ENCODE data around the gene LRPAP1. TPM values are rescaled to one million over a fixed set of nuclear protein-coding genes. Genes with fewer than 3 reads are reported as not detected.

LRPAP1 gene
- total and polyA plus RNA-seq, 10 of the 15 experiments (the other 5 are each of a cell fraction or from before 2014, with no cell fraction given): 1.0 to 100 (median 51.1) TPM

DNA sequence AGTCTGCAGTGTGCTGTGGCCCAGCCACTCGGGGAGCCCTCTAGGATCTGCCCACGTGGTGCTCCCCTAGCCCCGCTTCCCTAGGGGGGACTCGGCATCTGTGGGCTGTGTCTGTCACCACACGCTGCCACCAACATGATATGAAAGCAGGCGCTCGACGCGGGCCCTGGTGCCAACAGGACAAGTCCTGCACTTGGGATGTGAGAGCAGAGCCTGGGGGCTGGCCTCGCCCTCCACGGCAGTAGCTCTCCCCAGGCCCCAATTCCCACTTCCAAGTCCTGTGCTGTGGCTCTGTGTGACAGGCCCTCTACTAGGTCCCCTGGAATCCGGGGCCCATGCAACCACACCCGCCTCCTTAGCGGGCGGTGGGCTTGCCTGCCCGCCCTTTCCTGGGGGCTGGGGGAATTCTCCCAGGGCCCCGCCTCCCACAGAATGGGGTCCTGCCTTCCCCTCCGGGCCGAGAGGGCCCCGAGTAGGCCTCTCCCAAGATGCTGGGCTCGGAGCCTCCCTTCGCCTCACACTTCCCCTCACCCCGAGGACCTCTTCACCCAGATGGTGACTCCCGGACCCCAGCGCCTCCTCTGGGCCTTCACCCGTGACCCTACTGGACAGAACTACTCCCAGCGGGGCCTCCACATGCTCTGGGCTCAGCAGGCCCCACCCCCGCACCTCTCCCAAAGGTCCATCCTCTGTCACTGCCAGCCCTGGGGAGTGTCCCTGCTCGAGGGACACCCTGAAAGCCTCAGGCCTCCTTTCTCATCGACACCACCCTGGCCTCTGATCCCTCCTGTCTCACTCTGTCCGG is 11.2 kb downstream of the LRPAP1 start:
- in situ Hi-C loops (cut with MboI): no loop called here
- SMC1A ChIA-PET (ENCODE audit: uncharacterized antibody, unreplicated experiment): no interaction called here

More for the DNA sequence above, 11.2 kb downstream of the LRPAP1 start:
- H3K4me1 ChIP-seq (ENCODE audit: control insufficient read depth, insufficient read depth, low read length): no peaks in the 10 kb centered on the region
- H3K27me3 ChIP-seq (replicated peaks in 1 of 2; ENCODE audit: control insufficient read depth in 2 of 2, insufficient read depth in 2 of 2, low read length in 1 of 2): no peaks in the 10 kb centered on the region
- ATAC-seq (no peak), DNase-seq (ENCODE audit: low read depth, low spot score) (no peak), FAIRE-seq (no peak)
- H4K20me1 ChIP-seq (ENCODE audit: control insufficient read depth, insufficient read depth): no peaks in the 10 kb centered on the region; the same call in 1 of the 2 replicates
- ChIA-PET CTCF (no interaction called here), RAD21 (ENCODE audit: unreplicated experiment) (no interaction called here), POLR2A (no interaction called here)
- WGBS (ENCODE audit: insufficient coverage, insufficient replicate concordance, low lambda C conversion rate, missing lambda C conversion rate): 86% methylated on average over 30 of the region's 31 CpGs
- no TSS peak for BruUV-seq (replicated peaks)
- TF ChIP-seq ATF2 (IDR thresholded peaks at IDR 0.05; ENCODE audit: low read length) (no peak), RCOR1 (conservative IDR thresholded peaks at IDR 0.05; ENCODE audit: low read depth, low read length) (no peak), NFYA (IDR thresholded peaks at IDR 0.05; ENCODE audit: borderline replicate concordance, low read depth, low read length) (no peak), POU2F2 (IDR thresholded peaks at IDR 0.05; ENCODE audit: borderline replicate concordance, low read depth, low read length) (no peak), MTA2 (IDR thresholded peaks at IDR 0.05; ENCODE audit: low read depth) (no peak), HCFC1 (IDR thresholded peaks at IDR 0.05; ENCODE audit: low read length) (no peak), RAD21 (IDR thresholded peaks at IDR 0.05; ENCODE audit: insufficient read depth, low read depth, low read length) (no peak), KLF5 (IDR thresholded peaks at IDR 0.05; ENCODE audit: partially characterized antibody) (no peak), MYB (IDR thresholded peaks at IDR 0.05; ENCODE audit: borderline replicate concordance, low read depth, low read length) (no peak), ZNF24 (IDR thresholded peaks at IDR 0.05) (no peak), STAT3 (IDR thresholded peaks at IDR 0.05; ENCODE audit: low read depth, low read length) (no peak), EED (IDR thresholded peaks at IDR 0.05; ENCODE audit: low read depth) (no peak)
- TF ChIP-seq, protein P1, sequence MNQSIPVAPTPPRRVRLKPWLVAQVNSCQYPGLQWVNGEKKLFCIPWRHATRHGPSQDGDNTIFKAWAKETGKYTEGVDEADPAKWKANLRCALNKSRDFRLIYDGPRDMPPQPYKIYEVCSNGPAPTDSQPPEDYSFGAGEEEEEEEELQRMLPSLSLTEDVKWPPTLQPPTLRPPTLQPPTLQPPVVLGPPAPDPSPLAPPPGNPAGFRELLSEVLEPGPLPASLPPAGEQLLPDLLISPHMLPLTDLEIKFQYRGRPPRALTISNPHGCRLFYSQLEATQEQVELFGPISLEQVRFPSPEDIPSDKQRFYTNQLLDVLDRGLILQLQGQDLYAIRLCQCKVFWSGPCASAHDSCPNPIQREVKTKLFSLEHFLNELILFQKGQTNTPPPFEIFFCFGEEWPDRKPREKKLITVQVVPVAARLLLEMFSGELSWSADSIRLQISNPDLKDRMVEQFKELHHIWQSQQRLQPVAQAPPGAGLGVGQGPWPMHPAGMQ (IDR thresholded peaks at IDR 0.05; ENCODE audit: borderline replicate concordance): no peak
- TF ChIP-seq, protein P2, sequence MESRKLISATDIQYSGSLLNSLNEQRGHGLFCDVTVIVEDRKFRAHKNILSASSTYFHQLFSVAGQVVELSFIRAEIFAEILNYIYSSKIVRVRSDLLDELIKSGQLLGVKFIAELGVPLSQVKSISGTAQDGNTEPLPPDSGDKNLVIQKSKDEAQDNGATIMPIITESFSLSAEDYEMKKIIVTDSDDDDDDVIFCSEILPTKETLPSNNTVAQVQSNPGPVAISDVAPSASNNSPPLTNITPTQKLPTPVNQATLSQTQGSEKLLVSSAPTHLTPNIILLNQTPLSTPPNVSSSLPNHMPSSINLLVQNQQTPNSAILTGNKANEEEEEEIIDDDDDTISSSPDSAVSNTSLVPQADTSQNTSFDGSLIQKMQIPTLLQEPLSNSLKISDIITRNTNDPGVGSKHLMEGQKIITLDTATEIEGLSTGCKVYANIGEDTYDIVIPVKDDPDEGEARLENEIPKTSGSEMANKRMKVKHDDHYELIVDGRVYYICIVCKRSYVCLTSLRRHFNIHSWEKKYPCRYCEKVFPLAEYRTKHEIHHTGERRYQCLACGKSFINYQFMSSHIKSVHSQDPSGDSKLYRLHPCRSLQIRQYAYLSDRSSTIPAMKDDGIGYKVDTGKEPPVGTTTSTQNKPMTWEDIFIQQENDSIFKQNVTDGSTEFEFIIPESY (IDR thresholded peaks at IDR 0.05): no peak
- H3K9ac ChIP-seq (ENCODE audit: control insufficient read depth, insufficient read depth, low read length): no peak overlapping the region
- no peak overlapping the region for H2AFZ ChIP-seq (ENCODE audit: control insufficient read depth, low read depth, low read length)
- H3K4me3 ChIP-seq: no peak overlapping the region
- no peak overlapping the region for H3K27ac ChIP-seq (ENCODE audit: control insufficient read depth, insufficient read depth)
- intact Hi-C loops (cut with micrococcal nuclease; ENCODE audit: unreplicated experiment): no loop called here
- no peaks in the 10 kb centered on the region for H3K79me2 ChIP-seq (ENCODE audit: control insufficient read depth, insufficient read depth, low read length)
- H3K9me3 ChIP-seq (replicated peaks; ENCODE audit: control insufficient read depth, insufficient read depth, low read length): no peaks in the 10 kb centered on the region
- H3K36me3 ChIP-seq (ENCODE audit: control insufficient read depth in 2 of 2, insufficient read depth in 2 of 2, low read length in 1 of 2): peaks cover 16 to 46% of the 10 kb centered on the region in 2 experiments
- H3K4me2 ChIP-seq (ENCODE audit: control insufficient read depth, insufficient read depth): no peak overlapping the region

All from GM12878 (cell line).